Measurements from ENCODE around the gene ACBD6.

- TF ChIP-seq CTCF (conservative IDR thresholded peaks at IDR 0.05; ENCODE audit: low read depth in 2 of 2), result no peak
- no peak for TF ChIP-seq EZH2 (IDR thresholded peaks at IDR 0.05; ENCODE audit: low read depth, unreplicated experiment)
- TF ChIP-seq REST (IDR thresholded peaks at IDR 0.05; ENCODE audit: unreplicated experiment), result no peak
- no peak for TF ChIP-seq CREB1 (CRISPR knock-in tag; IDR thresholded peaks at IDR 0.05; ENCODE audit: low read depth)
- no peak for TF ChIP-seq JUNB (IDR thresholded peaks at IDR 0.05; ENCODE audit: unreplicated experiment)
- TF ChIP-seq ZNF331 (CRISPR knock-in tag; IDR thresholded peaks at IDR 0.05; ENCODE audit: low read depth), result no peak
- TF ChIP-seq, protein P1, sequence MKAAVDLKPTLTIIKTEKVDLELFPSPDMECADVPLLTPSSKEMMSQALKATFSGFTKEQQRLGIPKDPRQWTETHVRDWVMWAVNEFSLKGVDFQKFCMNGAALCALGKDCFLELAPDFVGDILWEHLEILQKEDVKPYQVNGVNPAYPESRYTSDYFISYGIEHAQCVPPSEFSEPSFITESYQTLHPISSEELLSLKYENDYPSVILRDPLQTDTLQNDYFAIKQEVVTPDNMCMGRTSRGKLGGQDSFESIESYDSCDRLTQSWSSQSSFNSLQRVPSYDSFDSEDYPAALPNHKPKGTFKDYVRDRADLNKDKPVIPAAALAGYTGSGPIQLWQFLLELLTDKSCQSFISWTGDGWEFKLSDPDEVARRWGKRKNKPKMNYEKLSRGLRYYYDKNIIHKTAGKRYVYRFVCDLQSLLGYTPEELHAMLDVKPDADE (IDR thresholded peaks at IDR 0.05), result no peak
- no peak for TF ChIP-seq POLR2AphosphoS5 (IDR thresholded peaks at IDR 0.05; ENCODE audit: low read depth)
- TF ChIP-seq EZH2phosphoT487 (IDR thresholded peaks at IDR 0.05; ENCODE audit: unreplicated experiment), result no peak
- TF ChIP-seq NANOG (IDR thresholded peaks at IDR 0.05; ENCODE audit: borderline replicate concordance), result no peak
- no peak for TF ChIP-seq ZNF114 (CRISPR knock-in tag; IDR thresholded peaks at IDR 0.05)
Observed at GRCh38 chr1:180376253-180376652, 126.1 kb downstream of the ACBD6 start.
